ENCODE results near the gene LCN15.
"Not testable (repeated sequence)": the region's sequence is repeated elsewhere in the genome, so short reads cannot be mapped to it uniquely, and the experiment has no call there.

The LCN15 gene

GRCh38 chr9:136722969-136723356, 41.4 kb downstream of the LCN15 start:
- no peak for DNase-seq (ENCODE audit: low read depth in 1 of 2, low spot score in 1 of 2)

- no peak for DNase-seq (ENCODE audit: low read depth in 1 of 2, low spot score in 1 of 2)
Measured at GRCh38 chr9:136722093-136722968, 42.0 kb downstream of the LCN15 start.

- no peak for DNase-seq (ENCODE audit: low read depth in 1 of 2, low spot score in 1 of 2)
Measured at GRCh38 chr9:136721339-136722092, 42.8 kb downstream of the LCN15 start.

GRCh38 chr9:136720898-136721338, 43.4 kb downstream of the LCN15 start:
- no peak for DNase-seq (ENCODE audit: low read depth in 1 of 2, low spot score in 1 of 2)

- no peak for DNase-seq (ENCODE audit: low read depth in 1 of 2, low spot score in 1 of 2)
Measured at GRCh38 chr9:136720251-136720897, 43.9 kb downstream of the LCN15 start.

- DNase-seq (ENCODE audit: low read depth in 1 of 2, low spot score in 1 of 2), result no peak
Measured at GRCh38 chr9:136719195-136719880, 45.0 kb downstream of the LCN15 start.

GRCh38 chr9:136718345-136719194, 45.7 kb downstream of the LCN15 start:
- DNase-seq (ENCODE audit: low read depth in 1 of 2, low spot score in 1 of 2), result no peak

GRCh38 chr9:136717399-136717798, 46.9 kb downstream of the LCN15 start:
- no peak for DNase-seq (ENCODE audit: low read depth in 1 of 2, low spot score in 1 of 2)

GRCh38 chr9:136714893-136715274, 49.4 kb downstream of the LCN15 start:
- no peak for DNase-seq (ENCODE audit: low read depth in 1 of 2, low spot score in 1 of 2)

- no peak for DNase-seq (ENCODE audit: low read depth in 1 of 2, low spot score in 1 of 2)
Measured at GRCh38 chr9:136714096-136714892, 50.0 kb downstream of the LCN15 start.

- no peak for DNase-seq (ENCODE audit: low read depth in 1 of 2, low spot score in 1 of 2)
Measured at GRCh38 chr9:136713550-136713949, 50.8 kb downstream of the LCN15 start.

GRCh38 chr9:136712690-136713544, 51.4 kb downstream of the LCN15 start:
- no peak for DNase-seq (ENCODE audit: low read depth in 1 of 2, low spot score in 1 of 2)

GRCh38 chr9:136711751-136712689, 52.3 kb downstream of the LCN15 start, which contains the start of gene DIPK1B:
DIPK1B (plus strand) TSS chr9:136712572; CDS start chr9:136712666, 94 bp downstream.
- DNase-seq (ENCODE audit: low read depth in 1 of 2, low spot score in 1 of 2), result no peak

- DNase-seq (ENCODE audit: low read depth in 1 of 2, low spot score in 1 of 2), result not testable (repeated sequence)
Measured at GRCh38 chr9:136711219-136711648, 53.1 kb downstream of the LCN15 start.

GRCh38 chr9:136710543-136710942, 53.8 kb downstream of the LCN15 start:
- no peak for DNase-seq (ENCODE audit: low read depth in 1 of 2, low spot score in 1 of 2)

Data from stimulated activated CD4-positive, alpha-beta T cell treated with anti-CD3 and anti-CD28 coated beads, Interleukin-15, amount 100 ng/mL, for 1 hour (primary cell).